ENCODE data around the gene ZBP1. TPM values are rescaled to one million over a fixed set of nuclear protein-coding genes. Genes with fewer than 3 reads are reported as not detected.

The ZBP1 gene
- total and polyA plus RNA-seq, 3 donors from 2014 or later: 0.31 to 0.66 TPM; not detected in 1

GRCh38 chr20:57564951-57565642, 55.1 kb downstream of the ZBP1 start:
- no peak overlapping the region for H3K27ac ChIP-seq
- H3K4me1 ChIP-seq: peaks cover 6% of the 10 kb centered on the region
- WGBS, 2 donors: 91% methylated on average over 10 to 11 of the region's 11 CpGs
- H3K9me3 ChIP-seq: no peaks in the 10 kb centered on the region
- no peaks in the 10 kb centered on the region for H3K36me3 ChIP-seq (ENCODE audit: low read depth, missing control alignments)
- H3K4me3 ChIP-seq: no peak overlapping the region
- intact Hi-C loops (cut with DNase I; ENCODE audit: low total_unique reads): no loop called here
- no peaks in the 10 kb centered on the region for H3K27me3 ChIP-seq
- DNase-seq: no peak
- TF ChIP-seq POLR2A (IDR thresholded peaks at IDR 0.05): no peak
- no peak for TF ChIP-seq CTCF (IDR thresholded peaks at IDR 0.05)

- WGBS, 2 donors: 92% methylated on average over 14 of the region's 14 CpGs
- no peaks in the 10 kb centered on the region for H3K27me3 ChIP-seq
- H3K36me3 ChIP-seq (ENCODE audit: low read depth, missing control alignments): no peaks in the 10 kb centered on the region
- no peak overlapping the region for H3K27ac ChIP-seq
- DNase-seq: no peak
- intact Hi-C loops (cut with DNase I; ENCODE audit: low total_unique reads): no loop called here
- peaks cover 6% of the 10 kb centered on the region for H3K4me1 ChIP-seq
- H3K4me3 ChIP-seq: no peak overlapping the region
- TF ChIP-seq CTCF (IDR thresholded peaks at IDR 0.05) (no peak), POLR2A (IDR thresholded peaks at IDR 0.05) (no peak)
- no peaks in the 10 kb centered on the region for H3K9me3 ChIP-seq
Observed at GRCh38 chr20:57564180-57564802, 55.9 kb downstream of the ZBP1 start.

- WGBS, 2 donors: 95 to 96% methylated on average over 12 of the region's 12 CpGs
Observed at GRCh38 chr20:57563522-57563921, 56.7 kb downstream of the ZBP1 start.

GRCh38 chr20:57562541-57563465, 57.4 kb downstream of the ZBP1 start:
- Histone ChIP-seq H3K27me3 (no peaks in the 10 kb centered on the region), H3K27ac (no peak overlapping the region), H3K4me1 (peaks cover 6% of the 10 kb centered on the region), H3K4me3 (no peak overlapping the region), H3K9me3 (no peaks in the 10 kb centered on the region), H3K36me3 (ENCODE audit: low read depth, missing control alignments) (no peaks in the 10 kb centered on the region)
- intact Hi-C loops (cut with DNase I; ENCODE audit: low total_unique reads): no loop called here
- DNase-seq: no peak
- 95 to 96% methylated on average over 35 of the region's 35 CpGs for WGBS, 2 donors
- TF ChIP-seq POLR2A (IDR thresholded peaks at IDR 0.05): no peak

More at GRCh38 chr20:57563522-57563921, 56.7 kb downstream of the ZBP1 start:
- H3K27ac ChIP-seq: no peak overlapping the region
- no peaks in the 10 kb centered on the region for H3K9me3 ChIP-seq
- TF ChIP-seq POLR2A (IDR thresholded peaks at IDR 0.05): no peak
- no peak for TF ChIP-seq CTCF (IDR thresholded peaks at IDR 0.05)
- H3K4me1 ChIP-seq: peaks cover 6% of the 10 kb centered on the region
- H3K27me3 ChIP-seq: no peaks in the 10 kb centered on the region
- no peaks in the 10 kb centered on the region for H3K36me3 ChIP-seq (ENCODE audit: low read depth, missing control alignments)
- no peak for DNase-seq
- H3K4me3 ChIP-seq: no peak overlapping the region
- intact Hi-C loops (cut with DNase I; ENCODE audit: low total_unique reads): no loop called here

Measured in testis (tissue), 3 donors.